ENCODE measurements around the gene TRIM3. TPM values are rescaled to one million over a fixed set of nuclear protein-coding genes. Genes with fewer than 3 reads are reported as not detected.

The TRIM3 gene
- polyA plus RNA-seq, 1 experiment = 10.4 TPM

- Histone ChIP-seq H3K36me3 (ENCODE audit: control insufficient read depth, insufficient read depth, low read length) (0 out of 2 replicates have a peak, but pooled peaks cover 1% of the 10 kb centered on the region), H3K4me3 (ENCODE audit: low read depth, low read length) (peak overlapping the region; percentile 87), H3K27me3 (ENCODE audit: control insufficient read depth, insufficient read depth, low read length) (peaks cover 4% of the 10 kb centered on the region)
- TF ChIP-seq CTCF (IDR thresholded peaks at IDR 0.05; ENCODE audit: insufficient read depth, low read depth, low read length) = no peak
- POLR2A ChIA-PET = no interaction called here
- CTCF ChIA-PET = interaction anchor here (0.6 to 2.5 kb wide), 7 partner anchors 9 to 172 kb away, joined by 3 to 8 read pairs (median 3); no protein-coding TSS in a partner anchor
- no peak for DNase-seq (ENCODE audit: low read depth)
Measured at GRCh38 chr11:6417907-6418556, 55.7 kb downstream of the TRIM3 start.

GRCh38 chr11:6415797-6416196 is 57.9 kb downstream of the TRIM3 start:
- Histone ChIP-seq H3K27me3 (ENCODE audit: control insufficient read depth, insufficient read depth, low read length) (no peaks in the 10 kb centered on the region), H3K4me3 (ENCODE audit: low read depth, low read length) (no peak overlapping the region), H3K36me3 (ENCODE audit: control insufficient read depth, insufficient read depth, low read length) (peaks cover 3% of the 10 kb centered on the region; the same call in 1 of the 2 replicates)
- no peak for TF ChIP-seq CTCF (IDR thresholded peaks at IDR 0.05; ENCODE audit: insufficient read depth, low read depth, low read length)
- POLR2A ChIA-PET = interaction anchor here (0.7 kb wide), 1 partner anchor 13 kb away, joined by 3 read pairs; no protein-coding TSS in a partner anchor
- CTCF ChIA-PET = no interaction called here
- DNase-seq (ENCODE audit: low read depth) = no peak

- DNase-seq (ENCODE audit: low read depth) = no peak
- ChIA-PET CTCF (no interaction called here), POLR2A (no interaction called here)
- Histone ChIP-seq H3K36me3 (ENCODE audit: control insufficient read depth, insufficient read depth, low read length) (peaks cover 3% of the 10 kb centered on the region; the same call in 1 of the 2 replicates), H3K27me3 (ENCODE audit: control insufficient read depth, insufficient read depth, low read length) (no peaks in the 10 kb centered on the region), H3K4me3 (ENCODE audit: low read depth, low read length) (no peak overlapping the region)
- no peak for TF ChIP-seq CTCF (IDR thresholded peaks at IDR 0.05; ENCODE audit: insufficient read depth, low read depth, low read length)
Measured at GRCh38 chr11:6414874-6415328, 58.8 kb downstream of the TRIM3 start.

GRCh38 chr11:6413791-6414201 is 59.9 kb downstream of the TRIM3 start:
- ChIA-PET CTCF (no interaction called here), POLR2A (interaction anchor here (1.0 kb wide), 1 partner anchor 24 kb away, joined by 3 read pairs; the partner anchor contains the start of gene SMPD1)
- H3K36me3 ChIP-seq (ENCODE audit: control insufficient read depth, insufficient read depth, low read length) = peaks cover 3% of the 10 kb centered on the region; the same call in 1 of the 2 replicates
- no peaks in the 10 kb centered on the region for H3K27me3 ChIP-seq (ENCODE audit: control insufficient read depth, insufficient read depth, low read length)
- no peak for TF ChIP-seq CTCF (IDR thresholded peaks at IDR 0.05; ENCODE audit: insufficient read depth, low read depth, low read length)
- no peak for DNase-seq (ENCODE audit: low read depth)
- no peak overlapping the region for H3K4me3 ChIP-seq (ENCODE audit: low read depth, low read length)

GRCh38 chr11:6411594-6412031 is 62.1 kb downstream of the TRIM3 start:
- ChIA-PET POLR2A (no interaction called here), CTCF (no interaction called here)
- no peak for DNase-seq (ENCODE audit: low read depth)
- TF ChIP-seq CTCF (IDR thresholded peaks at IDR 0.05; ENCODE audit: insufficient read depth, low read depth, low read length) = no peak
- Histone ChIP-seq H3K4me3 (ENCODE audit: low read depth, low read length) (no peak overlapping the region), H3K27me3 (ENCODE audit: control insufficient read depth, insufficient read depth, low read length) (no peaks in the 10 kb centered on the region), H3K36me3 (ENCODE audit: control insufficient read depth, insufficient read depth, low read length) (peaks cover 3% of the 10 kb centered on the region)
